K562 (cell line): ENCODE results near the gene EPHB2. TPM values are rescaled to one million over a fixed set of nuclear protein-coding genes. Genes with fewer than 3 reads are reported as not detected.

Experiments
- ARHGAP35 ChIP-seq: fragments of 450-650 bp; IDR thresholded peaks from 2 replicates; pipeline ENCODE4 v1.6.1; 2018; ENCODE audit not compliant: partially characterized antibody
- C11orf30 ChIP-seq: fragments of 450-650 bp; IDR thresholded peaks from 2 replicates; pipeline ENCODE4 v1.6.1; 2016; ENCODE audit warnings: low read depth, mild to moderate bottlenecking
- CBX3 ChIP-seq, 2 experiments: IDR thresholded peaks; 1 replicate in 1 of 2; 2 replicates in 1 of 2; pipeline ENCODE4 v1.6.1; 2012; ENCODE audit warnings: inconsistent platforms in 2 of 2, low read length in 2 of 2, borderline replicate concordance in 1 of 2, control low read depth in 1 of 2
- DACH1 ChIP-seq: fragments of 450-650 bp; IDR thresholded peaks from 2 replicates; pipeline ENCODE4 v1.6.1; 2018; ENCODE audit not compliant: partially characterized antibody
- ELK1 ChIP-seq: sonication (generic); formaldehyde crosslinking; IDR thresholded peaks from 2 replicates; pipeline ENCODE4 v1.8.1; 2022; ENCODE audit warnings: missing genetic modification reagents
- GTF2B ChIP-seq: IDR thresholded peaks from 2 replicates; pipeline ENCODE4 v1.6.1; 2011; ENCODE audit not compliant: insufficient read length; ENCODE audit errors: extremely low read depth
- HDAC1 ChIP-seq, 2 experiments: fragments of 450-650 bp; IDR thresholded peaks; 2 replicates each; pipeline ENCODE4 v1.6.1; 2016 to 2017; ENCODE audit warnings: inconsistent platforms in 1 of 2, mild to moderate bottlenecking in 1 of 2, moderate library complexity in 1 of 2
- MAZ ChIP-seq, 2 experiments: fragments of 450-650 bp in 1 of 2; sonication (generic) in 1 of 2; formaldehyde crosslinking; IDR thresholded peaks in 1 of 2; conservative IDR thresholded peaks in 1 of 2; 2 replicates each; pipeline versions ENCODE4 v1.4.0 to v1.5.0; 2020; ENCODE audit warnings: mild to moderate bottlenecking in 1 of 2, missing genetic modification reagents in 1 of 2
- MTA3 ChIP-seq: fragments of 450-650 bp; formaldehyde crosslinking; IDR thresholded peaks from 2 replicates; pipeline ENCODE4 v1.6.1; 2017; ENCODE audit warnings: mild to moderate bottlenecking, borderline replicate concordance
- NCOA4 ChIP-seq: fragments of 450-650 bp; IDR thresholded peaks from 2 replicates; pipeline ENCODE4 v1.6.1; 2018; ENCODE audit warnings: mild to moderate bottlenecking; ENCODE audit not compliant: partially characterized antibody
- NR0B1 ChIP-seq: fragments of 450-650 bp; IDR thresholded peaks from one replicate; pipeline ENCODE4 v1.6.1; 2018; ENCODE audit warnings: mild to moderate bottlenecking, moderate library complexity; ENCODE audit not compliant: partially characterized antibody
- PKNOX1 ChIP-seq: fragments of 450-650 bp; IDR thresholded peaks from 2 replicates; pipeline ENCODE4 v1.6.1; 2016
- PRMT5 ChIP-seq: sonication (generic); formaldehyde crosslinking; IDR thresholded peaks from 2 replicates; pipeline ENCODE4 v1.5.0; 2020; ENCODE audit warnings: missing genetic modification reagents
- PRPF4 ChIP-seq: fragments of 200-400 bp; formaldehyde crosslinking; IDR thresholded peaks from one replicate; pipeline ENCODE4 v1.6.1; 2017; ENCODE audit warnings: low read length, low read depth, mild to moderate bottlenecking; ENCODE audit not compliant: insufficient read depth, poor library complexity, severe bottlenecking
- SRSF3 ChIP-seq: fragments of 200-400 bp; formaldehyde crosslinking; IDR thresholded peaks from 2 replicates; pipeline ENCODE4 v1.6.1; 2016; ENCODE audit warnings: mild to moderate bottlenecking, low read length, moderate library complexity; ENCODE audit not compliant: insufficient read depth
- SUPT5H ChIP-seq: fragments of 450-650 bp; IDR thresholded peaks from 2 replicates; pipeline ENCODE4 v1.6.1; 2016
- TCF7L2 ChIP-seq: fragments of 150-350 bp; IDR thresholded peaks from 2 replicates; pipeline ENCODE4 v1.6.1; 2016; ENCODE audit warnings: low read depth, mild to moderate bottlenecking, low read length, moderate library complexity
- ZNF239 ChIP-seq: fragments of 250-450 bp; sonication (Bioruptor Pico); IDR thresholded peaks from 2 replicates; pipeline ENCODE4 v1.4.0; 2020; ENCODE audit warnings: mild to moderate bottlenecking
- ZNF589 ChIP-seq: fragments of 200-800 bp; sonication (Bioruptor generic); IDR thresholded peaks from 2 replicates; pipeline ENCODE4 v1.6.1; 2016; ENCODE audit warnings: low read depth, missing genetic modification characterization, missing compliant biosample characterization
- polyA plus RNA-seq, 8 experiments: library from polyadenylated mRNA; depleted of rRNA in 4 of 8; stranded (reverse) in 5 of 8; unstranded in 3 of 8; fragments of >200 nt; fragmentation: Nextera tagmentation in 2 of 8; fragmentation: Illumina TruSeq in 1 of 8; extraction: Ambion mirVana in 2 of 8; extraction: Trizol in 1 of 8; gene quantifications; 2 replicates each; pipeline versions ENCODE4 v1.2.1 to v1.2.3, GENCODE V29; 2011 to 2014; ENCODE audit warnings: inconsistent platforms in 1 of 8, missing spikeins in 1 of 8
- total RNA-seq, 7 experiments: library from RNA; depleted of rRNA in 6 of 7; stranded (reverse); fragments of >200 nt in 6 of 7; fragmentation: Illumina TruSeq in 2 of 7; extraction: Trizol in 2 of 7; gene quantifications; 2 replicates each; pipeline versions ENCODE4 v1.2.1 to v1.2.3, GENCODE V29; 2011 to 2021; ENCODE audit warnings: low replicate concordance in 1 of 7

EPHB2 gene
- total and polyA plus RNA-seq, 9 of the 15 experiments (the other 6 are each of a cell fraction or from before 2014, with no cell fraction given), result not detected

DNA sequence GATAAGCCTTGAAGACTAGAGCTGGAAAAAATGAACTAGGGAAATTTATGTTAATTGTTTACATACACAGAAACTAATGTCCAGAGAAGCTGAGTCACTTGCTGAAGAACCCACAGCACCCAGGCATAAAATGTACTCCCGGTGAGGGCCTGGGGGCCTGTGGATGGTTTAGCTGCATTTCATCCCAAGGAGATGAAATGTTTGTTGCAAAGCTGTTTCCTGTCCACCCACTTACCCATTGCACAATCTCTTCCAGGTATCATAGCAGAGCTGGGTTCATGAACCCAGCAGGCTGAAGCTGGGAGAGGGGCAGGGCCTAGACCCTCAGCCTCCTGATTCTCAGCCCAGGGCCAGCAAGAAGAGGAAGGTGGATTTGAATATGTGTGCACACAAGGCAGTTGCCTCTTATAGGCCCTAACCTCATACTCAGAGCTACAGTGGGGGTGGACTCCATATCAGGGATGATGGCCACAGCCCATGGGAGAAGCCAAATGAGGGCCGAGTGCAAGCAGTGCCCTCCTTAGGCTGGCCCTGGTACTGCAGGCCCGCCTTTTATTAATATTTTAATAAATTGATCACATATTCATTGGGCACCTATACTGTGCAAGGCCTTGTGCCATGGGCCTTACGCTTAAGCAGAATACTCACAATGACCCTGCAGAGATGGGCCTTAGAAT, 151.3 kb downstream of the EPHB2 start (continued):
- TF ChIP-seq PKNOX1 (no peak), ZNF589 (CRISPR knock-in tag) (no peak), HDAC1 (IDR thresholded peaks at IDR 0.05) (no peak), TCF7L2 (no peak), NR0B1 (no peak), PRMT5 (no peak), SRSF3 (no peak), DACH1 (peak; percentile 78), CBX3 (IDR thresholded peaks at IDR 0.05; ENCODE audit: borderline replicate concordance in 1 of 2, low read length in 2 of 2) (no peak), MTA3 (no peak), NCOA4 (no peak), PRPF4 (no peak), ELK1 (CRISPR knock-in tag) (no peak), ZNF239 (no peak), SUPT5H (no peak), ARHGAP35 (no peak), C11orf30 (no peak), GTF2B (no peak), MAZ (CRISPR knock-in tag; conservative IDR thresholded peaks at IDR 0.05 in 1 of 2, IDR thresholded peaks at IDR 0.05 in 1 of 2) (no peak)
